Erythroblast (primary cell): ENCODE data around the gene GBX1.

Experiments
- GATA1 ChIP-seq: IDR thresholded peaks from 2 replicates; pipeline ENCODE4 v1.6.1; 2011; ENCODE audit warnings: low read depth, mild to moderate bottlenecking, control low read depth, low read length, moderate library complexity
- POLR2A ChIP-seq: IDR thresholded peaks from 2 replicates; pipeline ENCODE4 v1.6.1; 2011; ENCODE audit warnings: mild to moderate bottlenecking, low read length

- TF ChIP-seq POLR2A (no peak), GATA1 (no peak)
These were observed 7.7 kb upstream of the GBX1 start for GRCh38 chr7:151175047-151175792.
